H9 (cell line): ENCODE data around the gene MT1H. TPM values are rescaled to one million over a fixed set of nuclear protein-coding genes. Genes with fewer than 3 reads are reported as not detected.
A peak's percentile ranks its signal among the peaks of the same experiment; 100 is the strongest.

Experiments used
- DNase-seq: peaks from one replicate; pipeline ENCODE4 v3.0.0-alpha.2; 2017
- H2AFZ ChIP-seq: one replicate; pipeline ENCODE4 v1.6.1; 2013; ENCODE audit warnings: mild to moderate bottlenecking, low read length, control low read depth, moderate library complexity
- H2AK5ac ChIP-seq: 2 replicates; pipeline ENCODE4 v1.6.1; 2013; ENCODE audit warnings: low read length, control low read depth, mixed read lengths; ENCODE audit not compliant: insufficient read length
- H2BK120ac ChIP-seq: one replicate; pipeline ENCODE4 v1.6.1; 2013; ENCODE audit warnings: low read depth, mild to moderate bottlenecking, low read length, control low read depth, inconsistent platforms; ENCODE audit not compliant: poor library complexity, severe bottlenecking
- H2BK12ac ChIP-seq: 2 replicates; pipeline ENCODE4 v1.6.1; 2013; ENCODE audit warnings: low read length, control low read depth, mixed read lengths, low read depth; ENCODE audit not compliant: insufficient read length
- H2BK15ac ChIP-seq: 2 replicates; pipeline ENCODE4 v1.6.1; 2013; ENCODE audit warnings: low read depth, low read length, control low read depth
- H2BK20ac ChIP-seq: one replicate; pipeline ENCODE4 v1.6.1; 2013; ENCODE audit warnings: low read depth, mild to moderate bottlenecking, low read length, control low read depth, inconsistent platforms; ENCODE audit not compliant: poor library complexity, severe bottlenecking
- H2BK5ac ChIP-seq: 2 replicates; pipeline ENCODE4 v1.6.1; 2013; ENCODE audit warnings: low read length, control low read depth, mixed read lengths; ENCODE audit not compliant: insufficient read length
- H3K14ac ChIP-seq: 2 replicates; pipeline ENCODE4 v1.6.1; 2013; ENCODE audit warnings: low read length, control low read depth; ENCODE audit not compliant: insufficient read depth
- H3K18ac ChIP-seq: 2 replicates; pipeline ENCODE4 v1.6.1; 2013; ENCODE audit warnings: low read depth, mild to moderate bottlenecking, mixed read lengths, low read length, control low read depth; ENCODE audit not compliant: insufficient read length
- H3K23ac ChIP-seq: 2 replicates; pipeline ENCODE4 v1.6.1; 2013; ENCODE audit warnings: low read length, control low read depth, mixed read lengths, low read depth; ENCODE audit not compliant: insufficient read length
- H3K23me2 ChIP-seq: 2 replicates; pipeline ENCODE4 v1.6.1; 2013; ENCODE audit warnings: low read depth, mild to moderate bottlenecking, mixed read lengths, low read length, control low read depth; ENCODE audit not compliant: insufficient read length, poor library complexity, severe bottlenecking
- H3K27ac ChIP-seq: 2 replicates; pipeline ENCODE4 v1.5.1; 2013; ENCODE audit warnings: low read length, control low read depth, mixed read lengths, low read depth; ENCODE audit not compliant: insufficient read length
- H3K27me3 ChIP-seq: 2 replicates; pipeline ENCODE4 v1.6.1; 2013; ENCODE audit warnings: low read length, control low read depth, inconsistent platforms; ENCODE audit not compliant: insufficient read depth
- H3K4ac ChIP-seq: 2 replicates; pipeline ENCODE4 v1.6.1; 2013; ENCODE audit warnings: low read depth, mild to moderate bottlenecking, control low read depth, inconsistent platforms, low read length, moderate library complexity
- H3K4me1 ChIP-seq: 2 replicates; pipeline ENCODE4 v1.6.1; 2013; ENCODE audit warnings: low read length, control low read depth, inconsistent platforms; ENCODE audit not compliant: insufficient read depth
- H3K4me2 ChIP-seq: 2 replicates; pipeline ENCODE4 v1.6.1; 2013; ENCODE audit warnings: low read length, control low read depth, mixed read lengths; ENCODE audit not compliant: insufficient read length, insufficient read depth
- H3K56ac ChIP-seq: 2 replicates; pipeline ENCODE4 v1.6.1; 2013; ENCODE audit warnings: low read depth, mild to moderate bottlenecking, mixed read lengths, low read length, control low read depth; ENCODE audit not compliant: insufficient read length
- H3K79me1 ChIP-seq: 2 replicates; pipeline ENCODE4 v1.6.1; 2013; ENCODE audit warnings: low read depth, mild to moderate bottlenecking, moderate library complexity, low read length, control low read depth, inconsistent platforms; ENCODE audit not compliant: insufficient read depth, poor library complexity, severe bottlenecking
- H3K79me2 ChIP-seq: 2 replicates; pipeline ENCODE4 v1.6.1; 2013; ENCODE audit warnings: low read length, control low read depth, inconsistent platforms; ENCODE audit not compliant: insufficient read depth
- H3K9ac ChIP-seq: 2 replicates; pipeline ENCODE4 v1.6.1; 2013; ENCODE audit warnings: low read length, control low read depth, mixed read lengths; ENCODE audit not compliant: insufficient read length; ENCODE audit errors: extremely low read depth
- H3K9me3 ChIP-seq: one replicate; pipeline ENCODE4 v1.6.1; 2013; ENCODE audit warnings: low read depth, low read length, inconsistent platforms; ENCODE audit not compliant: control insufficient read depth
- H3T11ph ChIP-seq: one replicate; pipeline ENCODE4 v1.6.1; 2013; ENCODE audit warnings: mild to moderate bottlenecking, low read length, control low read depth, inconsistent platforms
- H4K20me1 ChIP-seq: one replicate; pipeline ENCODE4 v1.6.1; 2013; ENCODE audit not compliant: control insufficient read depth, insufficient read length, insufficient read depth
- H4K5ac ChIP-seq: 2 replicates; pipeline ENCODE4 v1.6.1; 2013; ENCODE audit warnings: low read depth, mild to moderate bottlenecking, mixed read lengths, low read length, control low read depth; ENCODE audit not compliant: insufficient read length
- H4K8ac ChIP-seq: replicated peaks from 2 replicates; pipeline ENCODE4 v1.6.1; 2013; ENCODE audit warnings: low read length, control low read depth, mixed read lengths, low read depth; ENCODE audit not compliant: insufficient read length
- H4K91ac ChIP-seq: 2 replicates; pipeline ENCODE4 v1.6.1; 2013; ENCODE audit warnings: low read depth, mild to moderate bottlenecking, moderate library complexity, mixed read lengths, low read length, control low read depth; ENCODE audit not compliant: insufficient read length
- H3K27ac Mint-ChIP-seq, 3 experiments: 2 replicates in 2 of 3; 3 replicates in 1 of 3; pipeline ENCODE4 v1.8.0; 2020 to 2021; ENCODE audit warnings: mixed read lengths in 3 of 3, mild to moderate bottlenecking in 1 of 3, moderate library complexity in 1 of 3
- H3K27me3 Mint-ChIP-seq: 2 replicates; pipeline ENCODE4 v1.8.0; 2021; ENCODE audit warnings: low read depth, mild to moderate bottlenecking, moderate library complexity, mixed read lengths
- H3K36me3 Mint-ChIP-seq, 3 experiments: 2 replicates in 2 of 3; 3 replicates in 1 of 3; pipeline ENCODE4 v1.8.0; 2020 to 2021; ENCODE audit warnings: low read depth in 3 of 3, mixed read lengths in 3 of 3; ENCODE audit not compliant: insufficient read depth in 1 of 3
- H3K4me1 Mint-ChIP-seq, 2 experiments: 2 replicates each; pipeline ENCODE4 v1.8.0; 2020; ENCODE audit warnings: mixed read lengths in 2 of 2
- H3K4me3 Mint-ChIP-seq, 2 experiments: 2 replicates in 1 of 2; 3 replicates in 1 of 2; pipeline ENCODE4 v1.8.0; 2020 to 2021; ENCODE audit warnings: mild to moderate bottlenecking in 2 of 2, mixed read lengths in 2 of 2, moderate library complexity in 1 of 2
- H3K9me3 Mint-ChIP-seq, 2 experiments: 2 replicates in 1 of 2; 3 replicates in 1 of 2; pipeline ENCODE4 v1.8.0; 2020; ENCODE audit warnings: mild to moderate bottlenecking in 2 of 2, mixed read lengths in 2 of 2, moderate library complexity in 1 of 2
- CTCF ChIP-seq: fragments of 200-600 bp; sonication (generic); conservative IDR thresholded peaks from 3 replicates; pipeline ENCODE4 v1.8.0; 2021; ENCODE audit warnings: antibody characterized with exemption, mild to moderate bottlenecking
- WGBS: extraction: QIAGEN DNeasy Blood & Tissue Kit; methylation state at CpG from one replicate; pipeline ENCODE4 v1.1.7; 2013; ENCODE audit warnings: missing lambda C conversion rate, low lambda C conversion rate, mixed read lengths; ENCODE audit not compliant: insufficient read length; ENCODE audit errors: extremely low coverage; 5-methylcytosine and 5-hydroxymethylcytosine counted together
- total RNA-seq: library from RNA; stranded (reverse); gene quantifications from 2 replicates; pipeline ENCODE4 v1.2.1, GENCODE V29; 2021

Gene MT1H
- total RNA-seq, 1 experiment from 2014 or later, result 12.5 TPM

DNA sequence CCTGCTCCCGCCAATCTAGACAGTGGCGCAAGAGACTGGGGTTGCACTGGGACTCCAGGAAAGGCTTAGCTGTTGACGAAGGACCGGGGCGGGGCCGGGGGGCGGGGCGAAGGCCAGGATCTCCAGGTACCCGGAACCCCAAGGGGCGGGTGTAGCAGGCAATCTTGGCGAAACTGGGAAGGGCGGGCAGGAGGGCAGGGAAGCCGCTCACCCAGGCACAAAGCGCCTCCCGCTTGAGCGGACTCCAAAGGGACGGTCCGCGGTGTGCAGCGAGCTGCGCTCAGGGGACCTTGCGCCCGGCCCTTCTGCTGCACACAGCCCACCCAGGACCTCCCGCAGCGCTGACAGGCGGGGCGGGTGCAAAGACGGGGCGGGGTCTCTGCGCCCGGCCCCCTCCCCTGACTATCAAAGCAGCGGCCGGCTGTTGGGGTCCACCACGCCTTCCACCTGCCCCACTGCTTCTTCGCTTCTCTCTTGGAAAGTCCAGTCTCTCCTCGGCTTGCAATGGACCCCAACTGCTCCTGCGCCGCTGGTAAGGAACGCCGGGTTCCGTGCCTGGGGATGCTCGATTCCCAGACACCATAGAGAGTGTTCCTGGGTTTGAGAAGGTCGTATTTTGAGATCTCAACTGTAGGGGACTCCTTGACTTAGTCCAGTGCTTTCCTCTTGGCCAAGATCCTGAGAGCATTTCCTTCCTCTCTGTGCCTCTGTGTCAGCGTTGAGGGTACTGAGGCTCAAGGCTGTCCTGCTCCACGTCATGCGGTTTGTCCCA lies 11.9 kb upstream of the MT1H start, which contains the start of gene MT1F:
Gene MT1F, plus strand, starts transcription at position 405 of the 772 bp plus-strand sequence. Its CDS starts 100 bp downstream, at position 505.
- Histone ChIP-seq H4K8ac (no peak within 1 kb of the TSS), H4K5ac (no peak within 1 kb of the TSS), H3K79me1 (no peaks in the 10 kb centered on the region), H2BK15ac (no peak within 1 kb of the TSS), H3K27me3 (peaks cover 27% of the 10 kb centered on the region; the same call in 1 of the 2 replicates), H3K4me1 (peaks cover 2% of the 10 kb centered on the region; the same call in 1 of the 2 replicates), H2AFZ (no peak within 1 kb of the TSS), H2BK120ac (no peak within 1 kb of the TSS), H2BK12ac (no peak within 1 kb of the TSS), H4K20me1 (no peaks in the 10 kb centered on the region), H3K27ac (no peak within 1 kb of the TSS), H3K9me3 (no peaks in the 10 kb centered on the region), H4K91ac (no peak within 1 kb of the TSS), H3K14ac (no peak within 1 kb of the TSS), H3K56ac (no peak within 1 kb of the TSS), H3K18ac (no peak within 1 kb of the TSS), H3K23ac (no peak within 1 kb of the TSS), H2BK5ac (no peak within 1 kb of the TSS), H3K23me2 (peaks cover 6% of the 10 kb centered on the region), H3K4ac (no peak within 1 kb of the TSS), H3K9ac (no peak within 1 kb of the TSS), H3T11ph (no peak within 1 kb of the TSS), H3K4me2 (peak within 1 kb of the TSS; percentile 81), H2BK20ac (no peak within 1 kb of the TSS), H2AK5ac (no peak within 1 kb of the TSS), H3K79me2 (no peaks in the 10 kb centered on the region)
- Mint-ChIP-seq H3K27ac (peak within 1 kb of the TSS in 1 of 3 experiments; percentile 70; a peak in 2 of 7 replicates), H3K4me1 (peaks cover 19 to 22% of the 10 kb centered on the region in 2 experiments), H3K4me3 (peak within 1 kb of the TSS; percentile 84 to 91), H3K9me3 (no peaks in the 10 kb centered on the region), H3K27me3 (peaks cover 78% of the 10 kb centered on the region), H3K36me3 (no peaks in the 10 kb centered on the region)
- WGBS, result no CpG with 5 or more reads among the region's 46 CpGs
- peak; percentile 96 for DNase-seq
- 0 out of 3 replicates have a peak, but pooled peaks have one; percentile 11 for TF ChIP-seq CTCF
